Nephron (organoid): ENCODE measurements around the gene SPATS1.

Experiments used
- H3K27ac Mint-ChIP-seq, 3 experiments: 2 replicates each; pipeline ENCODE4 v1.8.0; 2020; ENCODE audit warnings: mixed read lengths in 3 of 3, mild to moderate bottlenecking in 2 of 3, moderate library complexity in 1 of 3
- H3K27me3 Mint-ChIP-seq: 2 replicates; pipeline ENCODE4 v1.8.0; 2021; ENCODE audit warnings: low read depth, mild to moderate bottlenecking, moderate library complexity, mixed read lengths
- H3K36me3 Mint-ChIP-seq: 2 replicates; pipeline ENCODE4 v1.8.0; 2020; ENCODE audit warnings: low read depth, mixed read lengths
- H3K4me1 Mint-ChIP-seq: 2 replicates; pipeline ENCODE4 v1.8.0; 2020; ENCODE audit warnings: mixed read lengths
- H3K4me3 Mint-ChIP-seq, 3 experiments: 2 replicates each; pipeline ENCODE4 v1.8.0; 2020; ENCODE audit warnings: mild to moderate bottlenecking in 3 of 3, mixed read lengths in 3 of 3, moderate library complexity in 2 of 3
- H3K9me3 Mint-ChIP-seq: 2 replicates; pipeline ENCODE4 v1.8.0; 2020; ENCODE audit warnings: mixed read lengths
- CTCF ChIP-seq, 3 experiments: fragments of 200-600 bp; sonication (generic); IDR thresholded peaks; one replicate each; pipeline ENCODE4 v1.5.0; 2021; ENCODE audit warnings: antibody characterized with exemption in 3 of 3; ENCODE audit not compliant: unreplicated experiment in 3 of 3

The SPATS1 gene

GRCh38 chr6:44298864-44299263, 43.6 kb upstream of the SPATS1 start:
- Mint-ChIP-seq H3K9me3 (no peaks in the 10 kb centered on the region), H3K36me3 (peaks cover 29% of the 10 kb centered on the region), H3K27me3 (peaks cover 56% of the 10 kb centered on the region), H3K4me1 (no peaks in the 10 kb centered on the region), H3K27ac (no peak overlapping the region), H3K4me3 (peak overlapping the region in 2 of 3 experiments; percentile 45 to 74)
- TF ChIP-seq CTCF (IDR thresholded peaks at IDR 0.05; ENCODE audit: unreplicated experiment in 3 of 3): no peak

GRCh38 chr6:44300292-44300823, 42.1 kb upstream of the SPATS1 start:
- no peak overlapping the region for H3K4me3 Mint-ChIP-seq
- no peak overlapping the region for H3K27ac Mint-ChIP-seq
- no peak for TF ChIP-seq CTCF (IDR thresholded peaks at IDR 0.05; ENCODE audit: unreplicated experiment in 3 of 3)
- no peaks in the 10 kb centered on the region for H3K9me3 Mint-ChIP-seq
- no peaks in the 10 kb centered on the region for H3K4me1 Mint-ChIP-seq
- peaks cover 30% of the 10 kb centered on the region for H3K36me3 Mint-ChIP-seq
- H3K27me3 Mint-ChIP-seq: peaks cover 41% of the 10 kb centered on the region

- Mint-ChIP-seq H3K4me3 (no peak overlapping the region), H3K27me3 (peaks cover 35% of the 10 kb centered on the region), H3K27ac (no peak overlapping the region), H3K4me1 (no peaks in the 10 kb centered on the region), H3K9me3 (no peaks in the 10 kb centered on the region), H3K36me3 (peaks cover 36% of the 10 kb centered on the region)
- TF ChIP-seq CTCF (IDR thresholded peaks at IDR 0.05; ENCODE audit: unreplicated experiment in 3 of 3): no peak
These were observed 41.3 kb upstream of the SPATS1 start for GRCh38 chr6:44301106-44301505.

- Mint-ChIP-seq H3K27ac (no peak overlapping the region), H3K4me3 (no peak overlapping the region), H3K36me3 (peaks cover 36% of the 10 kb centered on the region), H3K4me1 (no peaks in the 10 kb centered on the region), H3K9me3 (no peaks in the 10 kb centered on the region), H3K27me3 (peaks cover 26% of the 10 kb centered on the region)
- no peak for TF ChIP-seq CTCF (IDR thresholded peaks at IDR 0.05; ENCODE audit: unreplicated experiment in 3 of 3)
These were observed 40.5 kb upstream of the SPATS1 start for GRCh38 chr6:44301782-44302564.

- no peak overlapping the region for H3K4me3 Mint-ChIP-seq
- peaks cover 21% of the 10 kb centered on the region for H3K27me3 Mint-ChIP-seq
- no peak for TF ChIP-seq CTCF (IDR thresholded peaks at IDR 0.05; ENCODE audit: unreplicated experiment in 3 of 3)
- H3K27ac Mint-ChIP-seq: no peak overlapping the region
- no peaks in the 10 kb centered on the region for H3K4me1 Mint-ChIP-seq
- peaks cover 38% of the 10 kb centered on the region for H3K36me3 Mint-ChIP-seq
- H3K9me3 Mint-ChIP-seq: no peaks in the 10 kb centered on the region
These were observed 39.6 kb upstream of the SPATS1 start for GRCh38 chr6:44302856-44303255.

- peaks cover 11% of the 10 kb centered on the region for H3K27me3 Mint-ChIP-seq
- H3K36me3 Mint-ChIP-seq: peaks cover 45% of the 10 kb centered on the region
- no peak overlapping the region for H3K27ac Mint-ChIP-seq
- no peak for TF ChIP-seq CTCF (IDR thresholded peaks at IDR 0.05; ENCODE audit: unreplicated experiment in 3 of 3)
- no peak overlapping the region for H3K4me3 Mint-ChIP-seq
- H3K4me1 Mint-ChIP-seq: no peaks in the 10 kb centered on the region
- no peaks in the 10 kb centered on the region for H3K9me3 Mint-ChIP-seq
These were observed 38.6 kb upstream of the SPATS1 start for GRCh38 chr6:44303842-44304241.
